ENCODE data around the gene IFI35. TPM values are rescaled to one million over a fixed set of nuclear protein-coding genes. Genes with fewer than 3 reads are reported as not detected.
"Not testable (repeated sequence)": the region's sequence is repeated elsewhere in the genome, so short reads cannot be mapped to it uniquely, and the experiment has no call there.

IFI35 gene
- total and polyA plus RNA-seq, 2 donors (not counting 1 experiment from before 2014, with no cell fraction given), result 34.5 to 52.0 TPM

GRCh38 chr17:42969001-42969581, 37.5 kb upstream of the IFI35 start:
- Histone ChIP-seq H3K27ac (ENCODE audit: insufficient read depth, low read length) (no peak overlapping the region), H3K9me3 (ENCODE audit: control insufficient read depth, insufficient read depth, low read depth, low read length) (no peaks in the 10 kb centered on the region), H2AFZ (ENCODE audit: low read length) (no peak overlapping the region), H3K9ac (ENCODE audit: insufficient read depth, low read length) (no peak overlapping the region), H3K36me3 (ENCODE audit: control insufficient read depth, insufficient read depth, low read length) (no peaks in the 10 kb centered on the region), H3K27me3 (ENCODE audit: control insufficient read depth, insufficient read depth, low read length) (no peaks in the 10 kb centered on the region), H3K4me2 (ENCODE audit: extremely low read depth, insufficient read depth, low read length) (no peak overlapping the region), H3K4me1 (ENCODE audit: control insufficient read depth, extremely low read depth, insufficient read depth, low read length) (no peaks in the 10 kb centered on the region), H4K20me1 (ENCODE audit: control insufficient read depth, extremely low read depth, insufficient read depth, low read length) (no peaks in the 10 kb centered on the region), H3K4me3 (replicated peaks in 1 of 4; ENCODE audit: control extremely low read depth in 1 of 4, insufficient read depth in 1 of 4, low read depth in 3 of 4, low read length in 4 of 4) (no peak overlapping the region), H3K79me2 (ENCODE audit: control insufficient read depth, insufficient read depth, low read length) (peaks cover 2% of the 10 kb centered on the region)
- DNase-seq (ENCODE audit: low read depth in 2 of 2), result peak in 1 of 2 donors; percentile 88
- TF ChIP-seq EZH2 (IDR thresholded peaks at IDR 0.05; ENCODE audit: low read length, missing control alignments) (no peak), CTCF (conservative IDR thresholded peaks at IDR 0.05 in 1 of 2, IDR thresholded peaks at IDR 0.05 in 1 of 2; ENCODE audit: low read depth in 1 of 2, low read length in 2 of 2) (no peak)

- Histone ChIP-seq H4K20me1 (ENCODE audit: control insufficient read depth, extremely low read depth, insufficient read depth, low read length) (no peaks in the 10 kb centered on the region), H3K27ac (ENCODE audit: insufficient read depth, low read length) (no peak overlapping the region), H3K27me3 (ENCODE audit: control insufficient read depth, insufficient read depth, low read length) (no peaks in the 10 kb centered on the region), H3K36me3 (ENCODE audit: control insufficient read depth, insufficient read depth, low read length) (no peaks in the 10 kb centered on the region), H3K4me3 (replicated peaks in 1 of 4; ENCODE audit: control extremely low read depth in 1 of 4, insufficient read depth in 1 of 4, low read depth in 3 of 4, low read length in 4 of 4) (no peak overlapping the region), H3K79me2 (ENCODE audit: control insufficient read depth, insufficient read depth, low read length) (no peaks in the 10 kb centered on the region), H3K9ac (ENCODE audit: insufficient read depth, low read length) (no peak overlapping the region), H3K9me3 (ENCODE audit: control insufficient read depth, insufficient read depth, low read depth, low read length) (no peaks in the 10 kb centered on the region), H2AFZ (ENCODE audit: low read length) (no peak overlapping the region), H3K4me2 (ENCODE audit: extremely low read depth, insufficient read depth, low read length) (no peak overlapping the region), H3K4me1 (ENCODE audit: control insufficient read depth, extremely low read depth, insufficient read depth, low read length) (no peaks in the 10 kb centered on the region)
- no peak for DNase-seq (ENCODE audit: low read depth in 2 of 2)
- TF ChIP-seq CTCF (conservative IDR thresholded peaks at IDR 0.05 in 1 of 2, IDR thresholded peaks at IDR 0.05 in 1 of 2; ENCODE audit: low read depth in 1 of 2, low read length in 2 of 2), result no peak
- TF ChIP-seq EZH2 (IDR thresholded peaks at IDR 0.05; ENCODE audit: low read length, missing control alignments), result no peak
Measured at GRCh38 chr17:42971589-42971988, 35.0 kb upstream of the IFI35 start.

GRCh38 chr17:42973323-42973722, 33.3 kb upstream of the IFI35 start:
- H3K9ac ChIP-seq (ENCODE audit: insufficient read depth, low read length); DNase-seq (ENCODE audit: low read depth in 2 of 2); H3K4me1 ChIP-seq (ENCODE audit: control insufficient read depth, extremely low read depth, insufficient read depth, low read length): not testable (repeated sequence)

More at GRCh38 chr17:42973323-42973722, 33.3 kb upstream of the IFI35 start:
- H4K20me1 ChIP-seq (ENCODE audit: control insufficient read depth, extremely low read depth, insufficient read depth, low read length); H3K4me2 ChIP-seq (ENCODE audit: extremely low read depth, insufficient read depth, low read length); H3K27me3 ChIP-seq (ENCODE audit: control insufficient read depth, insufficient read depth, low read length); H2AFZ ChIP-seq (ENCODE audit: low read length); H3K4me3 ChIP-seq (replicated peaks in 1 of 4; ENCODE audit: control extremely low read depth in 1 of 4, insufficient read depth in 1 of 4, low read depth in 3 of 4, low read length in 4 of 4); H3K36me3 ChIP-seq (ENCODE audit: control insufficient read depth, insufficient read depth, low read length); H3K79me2 ChIP-seq (ENCODE audit: control insufficient read depth, insufficient read depth, low read length); H3K27ac ChIP-seq (ENCODE audit: insufficient read depth, low read length); H3K9me3 ChIP-seq (ENCODE audit: control insufficient read depth, insufficient read depth, low read depth, low read length): not testable (repeated sequence)

Data from fibroblast of lung (primary cell).